ENCODE data around the gene CCDC121.

DNA sequence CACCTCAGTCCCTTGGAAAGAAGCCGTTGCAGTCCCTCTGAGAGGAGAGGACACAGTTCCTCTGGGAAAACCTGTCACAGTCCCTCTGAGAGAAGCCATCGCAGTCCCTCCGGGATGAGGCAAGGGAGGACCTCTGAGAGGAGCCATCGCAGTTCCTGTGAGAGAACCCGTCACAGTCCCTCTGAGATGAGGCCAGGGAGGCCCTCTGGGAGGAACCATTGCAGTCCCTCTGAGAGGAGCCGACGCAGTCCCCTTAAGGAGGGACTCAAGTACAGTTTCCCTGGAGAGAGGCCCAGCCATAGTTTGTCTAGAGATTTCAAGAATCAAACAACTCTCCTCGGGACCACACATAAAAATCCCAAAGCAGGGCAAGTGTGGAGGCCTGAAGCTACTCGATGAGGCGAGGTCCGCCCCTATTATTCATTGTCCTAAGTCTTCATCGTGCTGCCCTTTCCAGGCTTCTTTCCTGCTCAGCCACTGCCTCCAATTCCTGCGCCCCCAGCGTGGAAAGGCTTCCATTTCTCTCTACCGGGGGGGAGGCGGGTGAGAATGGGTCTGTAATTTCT is 46.6 kb downstream of the CCDC121 start:
- TF ChIP-seq, protein P1, sequence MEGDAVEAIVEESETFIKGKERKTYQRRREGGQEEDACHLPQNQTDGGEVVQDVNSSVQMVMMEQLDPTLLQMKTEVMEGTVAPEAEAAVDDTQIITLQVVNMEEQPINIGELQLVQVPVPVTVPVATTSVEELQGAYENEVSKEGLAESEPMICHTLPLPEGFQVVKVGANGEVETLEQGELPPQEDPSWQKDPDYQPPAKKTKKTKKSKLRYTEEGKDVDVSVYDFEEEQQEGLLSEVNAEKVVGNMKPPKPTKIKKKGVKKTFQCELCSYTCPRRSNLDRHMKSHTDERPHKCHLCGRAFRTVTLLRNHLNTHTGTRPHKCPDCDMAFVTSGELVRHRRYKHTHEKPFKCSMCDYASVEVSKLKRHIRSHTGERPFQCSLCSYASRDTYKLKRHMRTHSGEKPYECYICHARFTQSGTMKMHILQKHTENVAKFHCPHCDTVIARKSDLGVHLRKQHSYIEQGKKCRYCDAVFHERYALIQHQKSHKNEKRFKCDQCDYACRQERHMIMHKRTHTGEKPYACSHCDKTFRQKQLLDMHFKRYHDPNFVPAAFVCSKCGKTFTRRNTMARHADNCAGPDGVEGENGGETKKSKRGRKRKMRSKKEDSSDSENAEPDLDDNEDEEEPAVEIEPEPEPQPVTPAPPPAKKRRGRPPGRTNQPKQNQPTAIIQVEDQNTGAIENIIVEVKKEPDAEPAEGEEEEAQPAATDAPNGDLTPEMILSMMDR (conservative IDR thresholded peaks at IDR 0.05; ENCODE audit: low read depth, low read length), result no peak
- TF ChIP-seq CEBPB (IDR thresholded peaks at IDR 0.05; ENCODE audit: low read depth, low read length), result no peak
- TF ChIP-seq RAD21 (IDR thresholded peaks at IDR 0.05; ENCODE audit: low read length), result no peak
- TF ChIP-seq FOS (IDR thresholded peaks at IDR 0.05; ENCODE audit: low read depth, low read length), result no peak
- no peak for TF ChIP-seq POLR2A (IDR thresholded peaks at IDR 0.05; ENCODE audit: low read depth, low read length)
- no peak for TF ChIP-seq SMC3 (IDR thresholded peaks at IDR 0.05; ENCODE audit: low read depth, low read length)
- no peak for TF ChIP-seq MXI1 (IDR thresholded peaks at IDR 0.05; ENCODE audit: borderline replicate concordance, low read depth, low read length)
- TF ChIP-seq ELK1 (IDR thresholded peaks at IDR 0.05; ENCODE audit: borderline replicate concordance, low read depth, low read length), result no peak
- no peak for TF ChIP-seq MAZ (IDR thresholded peaks at IDR 0.05; ENCODE audit: borderline replicate concordance, low read depth, low read length)
- no peak for TF ChIP-seq RCOR1 (IDR thresholded peaks at IDR 0.05; ENCODE audit: insufficient replicate concordance, low read length)
- no peak for TF ChIP-seq RFX5 (IDR thresholded peaks at IDR 0.05; ENCODE audit: low read depth, low read length)
- no peak for TF ChIP-seq USF2 (IDR thresholded peaks at IDR 0.05; ENCODE audit: low read depth, low read length)
